T-cell (primary cell): Measurements from ENCODE around the gene B3GNT9. TPM values are rescaled to one million over a fixed set of nuclear protein-coding genes. Genes with fewer than 3 reads are reported as not detected.

Experiments
- ATAC-seq, 4 experiments: fragments of 200-7000 bp in 3 of 4; fragments of 150-1000 bp in 1 of 4; cut with Tn5 transposase; replicated peaks in 1 of 4; 1 replicate in 3 of 4; 2 replicates in 1 of 4; pipeline ENCODE4 v1.10.0; 2021; ENCODE audit warnings: moderate library complexity in 3 of 4, mild to moderate bottlenecking in 2 of 4, moderate number of reproducible peaks in 1 of 4
- CTCF ChIA-PET, 2 donors: fragments of 300-600 bp; sonication (Branson Sonifier 250); formaldehyde crosslinking; loops; one replicate each; lab custom pipeline; 2022; ENCODE audit warnings: antibody characterized with exemption in 2 of 2; lab: Charles Lee
- POLR2A ChIA-PET, 2 donors: fragments of 300-600 bp; sonication (Branson Sonifier 250); formaldehyde crosslinking; loops; one replicate each; lab custom pipeline; 2022; ENCODE audit warnings: antibody characterized with exemption in 2 of 2; lab: Charles Lee
- DNase-seq, 35 experiments: peaks; one replicate each; pipeline versions ENCODE4 v3.0.0 to v3.0.0-alpha.2; 2013 to 2023
- H3K27ac ChIP-seq: one replicate; pipeline ENCODE4 v1.5.1; 2013; ENCODE audit warnings: low read length
- H3K27me3 ChIP-seq, 2 experiments: replicated peaks in 1 of 2; 1 replicate in 1 of 2; 2 replicates in 1 of 2; pipeline versions ENCODE4 v1.6.1 to v1.7.0; 2013; ENCODE audit warnings: low read length in 1 of 2, mixed read lengths in 1 of 2; ENCODE audit not compliant: control insufficient read depth in 2 of 2, insufficient read depth in 2 of 2; ENCODE audit errors: extremely low read depth in 1 of 2
- H3K36me3 ChIP-seq, 2 donors: 1 replicate in 1 of 2; 2 replicates in 1 of 2; pipeline versions ENCODE4 v1.6.1 to v1.7.0; 2013; ENCODE audit warnings: low read length in 1 of 2; ENCODE audit not compliant: control insufficient read depth in 2 of 2, insufficient read depth in 1 of 2; ENCODE audit errors: extremely low read depth in 1 of 2
- H3K4me1 ChIP-seq, 2 experiments: 1 replicate in 1 of 2; 2 replicates in 1 of 2; pipeline versions ENCODE4 v1.6.1 to v1.7.0; 2013; ENCODE audit warnings: low read length in 2 of 2, mixed read lengths in 1 of 2; ENCODE audit not compliant: insufficient read depth in 2 of 2, control insufficient read depth in 1 of 2; ENCODE audit errors: extremely low read depth in 1 of 2
- H3K4me3 ChIP-seq, 2 donors: 1 replicate in 1 of 2; 2 replicates in 1 of 2; pipeline versions ENCODE4 v1.5.1 to v1.7.0; 2013; ENCODE audit warnings: mild to moderate bottlenecking in 2 of 2, low read length in 1 of 2, moderate library complexity in 1 of 2; ENCODE audit not compliant: control insufficient read depth in 1 of 2; ENCODE audit errors: extremely low read depth in 1 of 2
- H3K9me3 ChIP-seq: 2 replicates; pipeline ENCODE4 v1.7.0; 2013
- H3K27ac Mint-ChIP-seq, 2 donors: one replicate each; pipeline ENCODE4 v1.8.0; 2020 to 2021; ENCODE audit warnings: mild to moderate bottlenecking in 2 of 2, mixed read lengths in 2 of 2
- H3K27me3 Mint-ChIP-seq, 2 donors: one replicate each; pipeline ENCODE4 v1.8.0; 2021 to 2022; ENCODE audit warnings: mixed read lengths in 2 of 2
- H3K36me3 Mint-ChIP-seq: one replicate; pipeline ENCODE4 v1.8.0; 2021; ENCODE audit warnings: mixed read lengths
- H3K4me1 Mint-ChIP-seq, 3 donors: one replicate each; pipeline ENCODE4 v1.8.0; 2020 to 2022; ENCODE audit warnings: mixed read lengths in 3 of 3, mild to moderate bottlenecking in 1 of 3
- H3K4me3 Mint-ChIP-seq, 3 donors: one replicate each; pipeline ENCODE4 v1.8.0; 2020 to 2022; ENCODE audit warnings: mild to moderate bottlenecking in 3 of 3, mixed read lengths in 3 of 3, moderate library complexity in 3 of 3
- H3K9me3 Mint-ChIP-seq, 3 donors: one replicate each; pipeline ENCODE4 v1.8.0; 2020 to 2022; ENCODE audit warnings: mixed read lengths in 3 of 3
- WGBS: methylation state at CpG from one replicate; pipeline ENCODE4 v1.1.5; 2013; ENCODE audit warnings: missing lambda C conversion rate; ENCODE audit not compliant: insufficient coverage; 5-methylcytosine and 5-hydroxymethylcytosine counted together
- total RNA-seq, 35 experiments: library from RNA in 6 of 35; stranded (reverse) in 6 of 35; fragments of 120-200 nt in 1 of 35; gene quantifications; one replicate each; pipeline versions ENCODE4 v1.2.1 to v1.2.4 and lab custom pipeline; 2013 to 2026

B3GNT9 gene
- total RNA-seq, 5 donors from 2014 or later (not counting 1 experiment from before 2014, with no cell fraction given): 3.0 to 9.5 (median 4.9) TPM

DNA sequence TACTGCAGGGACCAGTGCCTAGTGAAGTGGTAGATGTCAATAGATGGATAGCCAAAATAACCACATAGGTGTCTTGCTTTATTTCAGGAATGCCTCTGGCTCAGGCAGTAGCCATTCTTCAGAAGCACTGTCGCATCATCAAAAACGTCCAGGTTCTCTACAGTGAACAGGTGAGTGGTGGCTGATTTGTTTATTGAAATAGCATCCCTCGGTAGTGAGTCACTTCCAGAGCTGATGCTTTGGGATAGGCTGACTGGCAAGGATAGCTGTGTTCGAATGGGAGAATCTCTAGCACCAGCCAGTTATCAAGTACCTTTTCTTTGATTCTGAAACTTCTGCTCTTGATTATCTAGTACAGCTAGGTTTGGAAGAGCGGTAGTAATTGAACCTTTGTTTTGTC is 30.8 kb downstream of the B3GNT9 start:
- Mint-ChIP-seq H3K27me3 (no peaks in the 10 kb centered on the region), H3K4me1 (peaks cover 9 to 15% (median 15%) of the 10 kb centered on the region in 3 donors), H3K4me3 (no peak overlapping the region), H3K9me3 (no peaks in the 10 kb centered on the region), H3K27ac (no peak overlapping the region), H3K36me3 (peaks cover 35% of the 10 kb centered on the region)
- CTCF ChIA-PET: no interaction called here
- Histone ChIP-seq H3K9me3 (no peaks in the 10 kb centered on the region), H3K27ac (no peak overlapping the region), H3K4me3 (no peak overlapping the region), H3K36me3 (peaks cover 10 to 36% of the 10 kb centered on the region in 2 donors), H3K4me1 (no peaks in the 10 kb centered on the region), H3K27me3 (no peaks in the 10 kb centered on the region)
- WGBS: 88% methylated on average over 3 of the region's 5 CpGs
- ATAC-seq (no peak), DNase-seq (no peak)
- POLR2A ChIA-PET: no interaction called here

- peaks cover 22% of the 10 kb centered on the region for H3K36me3 Mint-ChIP-seq
- CTCF ChIA-PET: interaction anchor here (0.5 to 0.7 kb wide), 4 partner anchors 12 to 738 kb away, joined by 3 to 4 read pairs (median 3); no protein-coding TSS in a partner anchor
- no peak for DNase-seq
- H3K9me3 Mint-ChIP-seq: no peaks in the 10 kb centered on the region
- Histone ChIP-seq H3K4me1 (no peaks in the 10 kb centered on the region), H3K36me3 (peaks cover 10 to 25% of the 10 kb centered on the region in 2 donors), H3K9me3 (no peaks in the 10 kb centered on the region), H3K27ac (no peak overlapping the region), H3K27me3 (no peaks in the 10 kb centered on the region), H3K4me3 (no peak overlapping the region)
- no CpG with 5 or more reads among the region's 9 CpGs for WGBS
- POLR2A ChIA-PET: interaction anchor here in 1 of 2 donors (0.6 kb wide), 1 partner anchor 542 kb away, joined by 4 read pairs; no protein-coding TSS in a partner anchor
- no peaks in the 10 kb centered on the region for H3K27me3 Mint-ChIP-seq
- H3K4me1 Mint-ChIP-seq: peaks cover 22 to 27% (median 24%) of the 10 kb centered on the region in 3 donors
- H3K27ac Mint-ChIP-seq: no peak overlapping the region
- no peak overlapping the region for H3K4me3 Mint-ChIP-seq
- no peak for ATAC-seq
These were observed 33.1 kb downstream of the B3GNT9 start for GRCh38 chr16:67117716-67118115.

DNA sequence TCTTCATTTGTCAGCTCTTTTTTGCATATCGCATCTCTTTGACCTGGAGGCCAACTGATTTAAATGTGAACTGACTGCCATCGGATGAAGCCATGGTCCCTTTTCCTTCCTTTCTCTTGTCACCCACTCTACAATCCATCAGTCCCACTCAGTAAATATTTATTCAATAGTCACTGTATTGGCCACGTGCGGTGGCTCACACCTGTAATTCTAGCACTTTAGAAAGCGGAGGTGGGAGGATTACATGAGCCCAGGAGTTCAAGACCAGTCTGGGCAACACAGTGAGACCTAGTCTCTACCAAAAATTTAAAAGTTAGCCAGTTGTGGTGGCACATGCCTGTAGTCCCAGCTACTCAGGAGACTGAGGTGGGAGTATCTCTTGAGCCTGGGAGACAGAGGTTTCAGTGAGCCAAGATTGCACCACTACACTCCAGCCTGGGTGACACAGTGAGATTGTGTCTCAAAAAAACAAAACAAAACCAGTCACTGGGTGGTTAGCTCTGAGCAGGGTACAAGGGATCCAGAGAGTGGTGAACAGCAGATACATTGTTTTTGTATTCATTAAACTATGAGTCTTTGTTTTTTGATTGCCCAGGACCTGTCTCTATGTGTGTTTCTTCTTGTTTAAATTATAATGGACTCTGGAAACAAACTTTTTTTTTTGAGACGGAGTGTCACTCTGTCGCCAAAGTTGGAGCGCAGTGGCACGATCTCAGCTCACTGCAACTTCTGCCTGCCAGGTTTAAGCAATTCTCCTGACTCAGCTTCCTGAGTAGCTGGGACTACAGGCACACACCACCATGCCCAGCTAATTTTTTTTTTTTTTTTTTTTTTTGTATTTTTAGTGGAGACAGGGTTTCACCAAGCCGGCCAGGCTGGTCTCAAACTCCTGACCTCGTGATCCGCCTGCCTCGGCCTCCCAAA is 34.1 kb downstream of the B3GNT9 start:
- Histone ChIP-seq H3K4me1 (no peaks in the 10 kb centered on the region), H3K27ac (no peak overlapping the region), H3K9me3 (no peaks in the 10 kb centered on the region), H3K4me3 (no peak overlapping the region), H3K36me3 (peaks cover 10 to 15% of the 10 kb centered on the region in 2 donors), H3K27me3 (no peaks in the 10 kb centered on the region)
- ATAC-seq (no peak), DNase-seq (no peak)
- ChIA-PET POLR2A (interaction anchor here in 1 of 2 donors (0.7 kb wide), 1 partner anchor 506 kb away, joined by 6 read pairs; no protein-coding TSS in a partner anchor), CTCF (interaction anchor here in 1 of 2 donors (0.6 to 1.4 kb wide), 3 partner anchors 39 to 229 kb away, joined by 3 to 4 read pairs (median 3); no protein-coding TSS in a partner anchor)
- Mint-ChIP-seq H3K4me1 (peaks cover 31 to 34% (median 33%) of the 10 kb centered on the region in 3 donors), H3K27me3 (no peaks in the 10 kb centered on the region), H3K4me3 (no peak overlapping the region), H3K9me3 (no peaks in the 10 kb centered on the region), H3K27ac (no peak overlapping the region), H3K36me3 (peaks cover 19% of the 10 kb centered on the region)
- 96% methylated on average over 10 of the region's 13 CpGs for WGBS

GRCh38 chr16:67115639-67116038 is 35.2 kb downstream of the B3GNT9 start:
- Histone ChIP-seq H3K4me1 (peaks cover 1 to 9% of the 10 kb centered on the region in 2 experiments), H3K27me3 (no peaks in the 10 kb centered on the region), H3K9me3 (no peaks in the 10 kb centered on the region), H3K4me3 (no peak overlapping the region), H3K36me3 (peaks cover 9 to 10% of the 10 kb centered on the region in 2 donors), H3K27ac (no peak overlapping the region)
- CTCF ChIA-PET: interaction anchor here in 1 of 2 donors (1.4 kb wide), 1 partner anchor 40 kb away, joined by 3 read pairs; no protein-coding TSS in a partner anchor
- Mint-ChIP-seq H3K4me1 (peaks cover 40 to 44% (median 42%) of the 10 kb centered on the region in 3 donors), H3K9me3 (no peaks in the 10 kb centered on the region), H3K27ac (peak overlapping the region in 1 of 2 donors; percentile 31), H3K4me3 (no peak overlapping the region), H3K27me3 (no peaks in the 10 kb centered on the region), H3K36me3 (peaks cover 16% of the 10 kb centered on the region)
- POLR2A ChIA-PET: no interaction called here
- WGBS: 97% methylated on average over 4 of the region's 7 CpGs
- no peak for ATAC-seq
- no peak for DNase-seq

DNA sequence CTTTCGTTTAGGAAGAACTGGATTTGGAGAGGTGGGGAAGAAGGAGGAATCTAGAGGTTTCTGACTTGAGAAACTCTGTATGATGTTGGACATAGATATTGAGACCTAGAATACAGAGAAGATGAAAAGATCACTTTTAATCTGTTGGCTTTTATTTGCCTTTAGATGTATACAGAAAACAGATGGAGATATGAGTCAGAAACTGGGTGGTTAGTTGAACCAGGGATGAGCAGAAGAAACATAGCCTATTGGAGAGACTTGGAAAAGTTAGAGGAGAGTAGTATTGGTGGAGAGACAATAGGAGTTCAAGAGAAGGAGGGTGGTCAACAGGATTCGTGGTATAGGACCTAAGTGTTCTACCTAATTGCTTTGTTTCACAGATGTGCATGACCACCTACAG is 36.0 kb downstream of the B3GNT9 start:
- H3K36me3 Mint-ChIP-seq: peaks cover 7% of the 10 kb centered on the region
- POLR2A ChIA-PET: no interaction called here

More for the DNA sequence above, 36.0 kb downstream of the B3GNT9 start:
- Histone ChIP-seq H3K9me3 (no peaks in the 10 kb centered on the region), H3K36me3 (peaks cover 3 to 6% of the 10 kb centered on the region in 2 donors), H3K27me3 (no peaks in the 10 kb centered on the region), H3K4me3 (no peak overlapping the region), H3K27ac (no peak overlapping the region), H3K4me1 (peaks cover 6 to 16% of the 10 kb centered on the region in 2 experiments)
- CTCF ChIA-PET: no interaction called here
- H3K27me3 Mint-ChIP-seq: no peaks in the 10 kb centered on the region
- ATAC-seq (no peak), DNase-seq (no peak)
- 81% methylated on average over 2 of the region's 2 CpGs for WGBS
- peaks cover 43 to 50% (median 48%) of the 10 kb centered on the region in 3 donors for H3K4me1 Mint-ChIP-seq
- no peaks in the 10 kb centered on the region for H3K9me3 Mint-ChIP-seq
- no peak overlapping the region for H3K27ac Mint-ChIP-seq
- no peak overlapping the region for H3K4me3 Mint-ChIP-seq
